ENCODE data around the gene CD99.
"Not testable (repeated sequence)": the region's sequence is repeated elsewhere in the genome, so short reads cannot be mapped to it uniquely, and the experiment has no call there.

Gene CD99

GRCh38 chrX:2733286-2733685 lies 42.2 kb downstream of the CD99 start:
- no peak for DNase-seq

- DNase-seq: no peak
These were observed 44.2 kb downstream of the CD99 start for GRCh38 chrX:2735270-2735669.

GRCh38 chrX:2740672-2741071 lies 49.6 kb downstream of the CD99 start:
- no peak for DNase-seq

- no peak for DNase-seq
These were observed 50.3 kb downstream of the CD99 start for GRCh38 chrX:2741386-2741785.

GRCh38 chrX:2746250-2746649 lies 55.2 kb downstream of the CD99 start:
- DNase-seq: not testable (repeated sequence)

- no peak for DNase-seq
These were observed 57.2 kb downstream of the CD99 start for GRCh38 chrX:2748171-2748814.

- no peak for DNase-seq
These were observed 57.7 kb downstream of the CD99 start for GRCh38 chrX:2748815-2749188.

GRCh38 chrX:2751291-2751690 lies 60.2 kb downstream of the CD99 start:
- DNase-seq: no peak

GRCh38 chrX:2751874-2752300 lies 60.8 kb downstream of the CD99 start, which contains the start of gene XG:
XG (plus strand) TSS chrX:2752040; CDS start chrX:2752275, 235 bp downstream.
- DNase-seq: not testable (repeated sequence)

- not testable (repeated sequence) for DNase-seq
These were observed 61.3 kb downstream of the CD99 start for GRCh38 chrX:2752441-2752840.

GRCh38 chrX:2755163-2755715 lies 64.1 kb downstream of the CD99 start:
- DNase-seq: not testable (repeated sequence)

- DNase-seq: no peak
These were observed 65.5 kb downstream of the CD99 start for GRCh38 chrX:2756548-2756947.

GRCh38 chrX:2761246-2761645 lies 70.2 kb downstream of the CD99 start:
- no peak for DNase-seq

- DNase-seq: not testable (repeated sequence)
These were observed 71.6 kb downstream of the CD99 start for GRCh38 chrX:2762671-2763070.

GRCh38 chrX:2764766-2765548 lies 73.9 kb downstream of the CD99 start:
- not testable (repeated sequence) for DNase-seq

GRCh38 chrX:2765549-2765830 lies 74.4 kb downstream of the CD99 start:
- DNase-seq: no peak

- DNase-seq: no peak
These were observed 75.8 kb downstream of the CD99 start for GRCh38 chrX:2766906-2767305.

- no peak for DNase-seq
These were observed 76.7 kb downstream of the CD99 start for GRCh38 chrX:2767631-2768455.

GRCh38 chrX:2769615-2770014 lies 78.5 kb downstream of the CD99 start:
- DNase-seq: no peak

GRCh38 chrX:2773166-2774055 lies 82.3 kb downstream of the CD99 start:
- not testable (repeated sequence) for DNase-seq

GRCh38 chrX:2774057-2774456 lies 83.0 kb downstream of the CD99 start:
- DNase-seq: no peak

- no peak for DNase-seq
These were observed 83.7 kb downstream of the CD99 start for GRCh38 chrX:2774776-2775175.
